B cell (primary cell): ENCODE measurements around the gene GRK5. TPM values are rescaled to one million over a fixed set of nuclear protein-coding genes. Genes with fewer than 3 reads are reported as not detected.

Experiments used
- ATAC-seq: fragments of 200-7000 bp; cut with Tn5 transposase; one replicate; pipeline ENCODE4 v1.10.0; 2021; ENCODE audit warnings: low read depth, mild to moderate bottlenecking, moderate number of reproducible peaks, moderate library complexity
- CTCF ChIA-PET: fragments of 350-600 bp; sonication (Branson Sonifier 250); formaldehyde crosslinking; loops from one replicate; lab custom pipeline; 2021; ENCODE audit warnings: antibody characterized with exemption, inconsistent platforms; lab: Charles Lee
- POLR2A ChIA-PET: fragments of 350-600 bp; sonication (Branson Sonifier 250); formaldehyde crosslinking; loops from one replicate; lab custom pipeline; 2021; ENCODE audit warnings: antibody characterized with exemption; lab: Charles Lee
- DNase-seq: peaks from one replicate; pipeline ENCODE4 v3.0.0; 2013
- H2AFZ ChIP-seq: 2 replicates; pipeline ENCODE4 v1.6.1; 2012; ENCODE audit warnings: mild to moderate bottlenecking, low read depth, low read length; ENCODE audit not compliant: insufficient read depth, poor library complexity, severe bottlenecking
- H3K27ac ChIP-seq, 2 donors: 1 replicate in 1 of 2; 2 replicates in 1 of 2; pipeline ENCODE4 v1.5.1; 2012 to 2013; ENCODE audit warnings: low read length in 2 of 2, mild to moderate bottlenecking in 2 of 2, moderate library complexity in 1 of 2
- H3K27me3 ChIP-seq, 4 experiments: fragments of 200-600 bp in 1 of 4; sonication (generic) in 1 of 4; replicated peaks in 1 of 4; 1 replicate in 2 of 4; 2 replicates in 2 of 4; pipeline versions ENCODE4 v1.6.1 to v1.7.0; 2013 to 2016; ENCODE audit warnings: low read length in 3 of 4, mild to moderate bottlenecking in 2 of 4, mixed read lengths in 1 of 4, moderate library complexity in 1 of 4; ENCODE audit not compliant: insufficient read depth in 4 of 4, control insufficient read depth in 3 of 4; ENCODE audit errors: control extremely low read depth in 1 of 4
- H3K36me3 ChIP-seq, 2 experiments: replicated peaks in 1 of 2; 1 replicate in 1 of 2; 2 replicates in 1 of 2; pipeline versions ENCODE4 v1.6.1 to v1.7.1; 2013; ENCODE audit warnings: low read length in 1 of 2; ENCODE audit not compliant: insufficient read depth in 2 of 2, control insufficient read depth in 1 of 2; ENCODE audit errors: control extremely low read depth in 1 of 2, extremely low read depth in 1 of 2
- H3K4me1 ChIP-seq, 2 donors: fragments of 200-600 bp in 1 of 2; sonication (generic) in 1 of 2; 1 replicate in 1 of 2; 2 replicates in 1 of 2; pipeline versions ENCODE4 v1.5.1 to v1.6.1; 2013 to 2017; ENCODE audit warnings: low read length in 2 of 2; ENCODE audit not compliant: control insufficient read depth in 2 of 2, insufficient read depth in 2 of 2
- H3K4me2 ChIP-seq: replicated peaks from 2 replicates; pipeline ENCODE3; 2012; ENCODE audit warnings: mild to moderate bottlenecking, low read depth, low read length; ENCODE audit not compliant: poor library complexity, severe bottlenecking
- H3K4me3 ChIP-seq, 5 experiments: fragments of 200-600 bp in 1 of 5; sonication (generic) in 1 of 5; 1 replicate in 3 of 5; 2 replicates in 2 of 5; pipeline versions ENCODE4 v1.5.1 to v1.7.0; 2011 to 2016; ENCODE audit warnings: low read length in 4 of 5, mild to moderate bottlenecking in 4 of 5, low read depth in 2 of 5, control low read depth in 1 of 5, moderate library complexity in 1 of 5; ENCODE audit not compliant: insufficient read depth in 1 of 5; ENCODE audit errors: control extremely low read depth in 1 of 5, extremely low read depth in 1 of 5
- H3K79me2 ChIP-seq: fragments of 200-600 bp; sonication (generic); one replicate; pipeline ENCODE4 v1.6.0; 2016; ENCODE audit warnings: low read length; ENCODE audit not compliant: control insufficient read depth, insufficient read depth
- H3K9ac ChIP-seq: fragments of 200-600 bp; sonication (generic); 2 replicates; pipeline ENCODE4 v1.6.1; 2017; ENCODE audit warnings: mild to moderate bottlenecking, low read length, moderate library complexity
- H3K9me3 ChIP-seq, 3 donors: one replicate each; pipeline versions ENCODE4 v1.6.1 to v1.7.1; 2013; ENCODE audit warnings: low read length in 2 of 3; ENCODE audit not compliant: control insufficient read depth in 2 of 3, insufficient read depth in 1 of 3; ENCODE audit errors: control extremely low read depth in 1 of 3
- H4K20me1 ChIP-seq: 2 replicates; pipeline ENCODE4 v1.6.0; 2012; ENCODE audit warnings: mild to moderate bottlenecking, low read length; ENCODE audit not compliant: insufficient read depth, control insufficient read depth, poor library complexity, severe bottlenecking
- H3K27ac Mint-ChIP-seq: one replicate; pipeline ENCODE4 v1.8.0; 2021; ENCODE audit warnings: mixed read lengths
- H3K27me3 Mint-ChIP-seq: one replicate; pipeline ENCODE4 v1.8.0; 2021; ENCODE audit warnings: mixed read lengths
- H3K4me1 Mint-ChIP-seq: one replicate; pipeline ENCODE4 v1.8.0; 2021; ENCODE audit warnings: mixed read lengths
- H3K4me3 Mint-ChIP-seq: one replicate; pipeline ENCODE4 v1.8.0; 2021; ENCODE audit warnings: mixed read lengths
- H3K9me3 Mint-ChIP-seq: one replicate; pipeline ENCODE4 v1.8.0; 2022; ENCODE audit warnings: mixed read lengths; ENCODE audit not compliant: insufficient read depth
- EZH2 ChIP-seq: IDR thresholded peaks from 2 replicates; pipeline ENCODE4 v1.6.1; 2012; ENCODE audit warnings: borderline replicate concordance, low read depth, mild to moderate bottlenecking, moderate library complexity, low read length; ENCODE audit not compliant: insufficient read depth, poor library complexity, severe bottlenecking
- WGBS: methylation state at CpG from one replicate; pipeline ENCODE4 v1.1.5; 2013; ENCODE audit warnings: missing lambda C conversion rate; ENCODE audit not compliant: insufficient coverage; 5-methylcytosine and 5-hydroxymethylcytosine counted together
- intact Hi-C: fragments of 100-400 bp; cut with micrococcal nuclease; formaldehyde crosslinking; loops from one replicate; pipeline ENCODE4 v1.10.0; 2022
- polyA plus RNA-seq: library from polyadenylated mRNA; depleted of rRNA; stranded (reverse); fragments of >200 nt; gene quantifications from 2 replicates; pipeline ENCODE4 v1.2.3, GENCODE V29; 2012
- total RNA-seq, 2 donors: library from RNA; stranded (reverse); fragments of 120-200 nt in 1 of 2; gene quantifications; 1 replicate in 1 of 2; 2 replicates in 1 of 2; pipeline versions ENCODE4 v1.2.3 to v1.2.4, GENCODE V29; 2013 to 2022
- TF ChIP-seq, protein P1 (sequence below): fragments of 200-600 bp; IDR thresholded peaks from one replicate; pipeline ENCODE4 v1.8.0; 2022; ENCODE audit warnings: antibody characterized with exemption, mild to moderate bottlenecking

Gene GRK5
- total and polyA plus RNA-seq, 2 donors (not counting 1 experiment from before 2014, with no cell fraction given), result 21.9 to 54.8 TPM

DNA sequence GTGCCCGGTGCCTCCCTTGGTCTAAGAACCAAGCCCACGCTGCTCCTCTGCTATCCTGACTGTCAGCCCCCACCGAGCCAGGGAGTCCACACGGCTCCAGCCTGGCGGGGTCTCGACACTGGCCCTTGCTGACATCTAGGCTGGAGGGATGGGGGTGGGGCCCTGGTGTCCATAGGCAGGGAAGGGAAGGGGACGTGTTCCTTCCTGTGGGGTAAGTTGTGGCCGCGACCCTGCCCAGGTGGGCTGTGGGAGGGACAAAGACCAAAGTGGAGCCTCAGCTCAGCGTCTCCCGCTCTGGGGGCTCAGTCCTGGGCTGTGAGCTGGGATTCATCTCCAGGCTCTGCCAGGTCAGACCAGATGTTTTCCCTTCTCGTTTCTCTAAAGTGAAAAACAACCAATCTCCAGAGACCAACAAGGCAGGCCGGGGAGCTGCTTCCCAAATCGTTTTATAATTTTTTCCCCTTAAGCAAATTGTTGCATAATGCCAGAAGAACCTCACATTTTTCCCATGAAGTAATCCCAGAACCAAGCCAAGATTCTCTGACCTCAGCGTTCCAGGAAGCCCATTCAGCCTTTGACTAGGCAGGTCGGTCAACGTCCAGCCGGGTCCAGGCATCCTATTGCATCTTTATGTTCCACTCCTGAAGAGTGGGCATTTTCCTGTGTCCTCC, 233.9 kb downstream of the GRK5 start:
- H3K9me3 ChIP-seq, result peaks cover 0 to 8% (median 0%) of the 10 kb centered on the region in 3 donors
- H2AFZ ChIP-seq, result no peak overlapping the region
- H3K27ac Mint-ChIP-seq, result no peak overlapping the region
- H3K4me2 ChIP-seq, result no peak overlapping the region
- no peak overlapping the region for H3K4me3 ChIP-seq
- H3K4me1 Mint-ChIP-seq, result peaks cover 18% of the 10 kb centered on the region
- no peaks in the 10 kb centered on the region for H3K27me3 ChIP-seq
- peaks cover 0 to 15% of the 10 kb centered on the region in 2 experiments for H3K36me3 ChIP-seq
- H3K4me3 Mint-ChIP-seq, result no peak overlapping the region
- H3K4me1 ChIP-seq, result peaks cover 7 to 17% of the 10 kb centered on the region in 2 donors
- intact Hi-C loops, result no loop called here
- ATAC-seq (no peak), DNase-seq (no peak)
- no peaks in the 10 kb centered on the region for H3K9me3 Mint-ChIP-seq
- CTCF ChIA-PET, result interaction anchor here (5.5 to 7.6 kb wide), 3 partner anchors 48 to 240 kb away, joined by 73 to 144 read pairs (median 81); partner anchors contain the start of gene GRK5
- POLR2A ChIA-PET, result interaction anchor here (1.1 kb wide), 1 partner anchor 242 kb away, joined by 3 read pairs; no protein-coding TSS in a partner anchor
- H3K9ac ChIP-seq, result no peak overlapping the region
- no peak for TF ChIP-seq EZH2
- H3K27me3 Mint-ChIP-seq, result no peaks in the 10 kb centered on the region
- H3K27ac ChIP-seq, result no peak overlapping the region
- WGBS, result 84% methylated on average over 18 of the region's 18 CpGs
- H4K20me1 ChIP-seq, result peaks cover 7% of the 10 kb centered on the region
- peaks cover 7% of the 10 kb centered on the region for H3K79me2 ChIP-seq

DNA sequence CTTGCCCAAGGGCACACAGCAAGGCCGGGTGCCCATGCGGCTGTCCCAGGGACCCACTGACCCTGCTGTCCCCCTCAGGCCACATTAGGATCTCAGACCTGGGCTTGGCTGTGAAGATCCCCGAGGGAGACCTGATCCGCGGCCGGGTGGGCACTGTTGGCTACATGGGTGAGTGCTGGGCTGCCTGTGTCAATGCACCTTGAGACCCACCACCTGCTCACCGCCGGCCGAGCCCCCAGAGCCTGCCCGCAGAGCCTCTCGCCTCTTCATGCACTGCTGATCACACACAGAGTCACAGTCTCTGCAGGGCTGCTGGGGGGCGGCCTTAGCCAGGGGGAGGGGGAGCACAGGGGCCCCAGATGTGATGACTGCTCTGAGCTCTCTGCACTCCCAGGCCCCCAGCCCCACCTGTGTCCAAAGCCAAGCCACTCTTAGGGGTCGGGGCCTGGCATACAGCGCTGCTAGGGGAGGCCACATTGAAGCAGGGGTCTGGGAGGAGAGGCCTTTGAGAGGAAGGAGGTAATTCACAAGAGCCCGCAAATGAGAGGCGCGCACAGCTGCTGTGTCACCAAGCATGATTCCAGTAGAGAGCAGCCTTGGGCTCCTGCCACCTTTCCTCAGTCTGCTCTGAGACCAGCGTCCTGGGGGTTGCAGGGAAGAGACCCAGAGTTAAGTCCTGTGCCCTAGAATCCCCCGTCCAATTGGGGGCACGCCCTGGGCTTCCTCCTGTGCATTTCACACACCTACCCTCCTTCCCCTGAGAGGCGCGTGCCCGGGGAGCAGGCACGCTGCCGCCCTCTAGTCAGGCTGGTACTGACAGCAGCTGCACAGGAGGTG, 234.8 kb downstream of the GRK5 start:
- H3K27me3 Mint-ChIP-seq, result no peaks in the 10 kb centered on the region
- H3K27me3 ChIP-seq, result no peaks in the 10 kb centered on the region
- no peak overlapping the region for H3K9ac ChIP-seq
- H4K20me1 ChIP-seq, result peaks cover 7% of the 10 kb centered on the region
- intact Hi-C loops, result no loop called here
- H3K27ac Mint-ChIP-seq, result peak overlapping the region; percentile 37
- H3K4me3 Mint-ChIP-seq, result no peak overlapping the region
- peaks cover 0 to 16% of the 10 kb centered on the region in 2 experiments for H3K36me3 ChIP-seq
- H3K9me3 ChIP-seq, result peaks cover 0 to 8% (median 0%) of the 10 kb centered on the region in 3 donors
- ATAC-seq, result peak; percentile 29
- ChIA-PET CTCF (interaction anchor here (1.3 to 7.6 kb wide), 4 partner anchors 47 to 241 kb away, joined by 5 to 144 read pairs (median 77); partner anchors contain the start of gene GRK5), POLR2A (interaction anchor here (1.1 kb wide), 1 partner anchor 243 kb away, joined by 3 read pairs; no protein-coding TSS in a partner anchor)
- 39% methylated on average over 22 of the region's 25 CpGs for WGBS
- H3K27ac ChIP-seq, result no peak overlapping the region
- no peak overlapping the region for H2AFZ ChIP-seq
- no peaks in the 10 kb centered on the region for H3K9me3 Mint-ChIP-seq
- H3K4me1 ChIP-seq, result peaks cover 7 to 17% of the 10 kb centered on the region in 2 donors
- TF ChIP-seq EZH2, result no peak
- TF ChIP-seq, protein P1, sequence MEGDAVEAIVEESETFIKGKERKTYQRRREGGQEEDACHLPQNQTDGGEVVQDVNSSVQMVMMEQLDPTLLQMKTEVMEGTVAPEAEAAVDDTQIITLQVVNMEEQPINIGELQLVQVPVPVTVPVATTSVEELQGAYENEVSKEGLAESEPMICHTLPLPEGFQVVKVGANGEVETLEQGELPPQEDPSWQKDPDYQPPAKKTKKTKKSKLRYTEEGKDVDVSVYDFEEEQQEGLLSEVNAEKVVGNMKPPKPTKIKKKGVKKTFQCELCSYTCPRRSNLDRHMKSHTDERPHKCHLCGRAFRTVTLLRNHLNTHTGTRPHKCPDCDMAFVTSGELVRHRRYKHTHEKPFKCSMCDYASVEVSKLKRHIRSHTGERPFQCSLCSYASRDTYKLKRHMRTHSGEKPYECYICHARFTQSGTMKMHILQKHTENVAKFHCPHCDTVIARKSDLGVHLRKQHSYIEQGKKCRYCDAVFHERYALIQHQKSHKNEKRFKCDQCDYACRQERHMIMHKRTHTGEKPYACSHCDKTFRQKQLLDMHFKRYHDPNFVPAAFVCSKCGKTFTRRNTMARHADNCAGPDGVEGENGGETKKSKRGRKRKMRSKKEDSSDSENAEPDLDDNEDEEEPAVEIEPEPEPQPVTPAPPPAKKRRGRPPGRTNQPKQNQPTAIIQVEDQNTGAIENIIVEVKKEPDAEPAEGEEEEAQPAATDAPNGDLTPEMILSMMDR, result no peak
- peaks cover 18% of the 10 kb centered on the region for H3K4me1 Mint-ChIP-seq
- peak overlapping the region; percentile 1 for H3K4me2 ChIP-seq
- DNase-seq, result no peak
- no peak overlapping the region for H3K4me3 ChIP-seq
- H3K79me2 ChIP-seq, result peaks cover 7% of the 10 kb centered on the region
